Measurements from ENCODE around the gene PLEK. TPM values are rescaled to one million over a fixed set of nuclear protein-coding genes. Genes with fewer than 3 reads are reported as not detected.
A peak's percentile ranks its signal among the peaks of the same experiment; 100 is the strongest.

PLEK gene
- total and polyA plus RNA-seq, 2 donors (not counting 1 experiment from before 2014, with no cell fraction given) = 39.9 to 78.3 TPM

- no peak overlapping the region for H2AFZ ChIP-seq (ENCODE audit: insufficient read depth, low read depth, low read length, poor library complexity, severe bottlenecking)
- Mint-ChIP-seq H3K27me3 (no peaks in the 10 kb centered on the region), H3K9me3 (ENCODE audit: insufficient read depth) (no peaks in the 10 kb centered on the region), H3K4me3 (peak overlapping the region; percentile 66), H3K4me1 (peaks cover 87% of the 10 kb centered on the region), H3K27ac (peak overlapping the region; percentile 79)
- no peaks in the 10 kb centered on the region for H3K79me2 ChIP-seq (ENCODE audit: control insufficient read depth, insufficient read depth, low read length)
- peak overlapping the region in 1 of 5 experiments; percentile 4 for H3K4me3 ChIP-seq (ENCODE audit: control extremely low read depth in 1 of 5, extremely low read depth in 1 of 5, insufficient read depth in 1 of 5, low read depth in 2 of 5, low read length in 4 of 5)
- peak overlapping the region; percentile 30 for H3K9ac ChIP-seq (ENCODE audit: low read length)
- TF ChIP-seq CTCF (IDR thresholded peaks at IDR 0.05) (no peak), EZH2 (IDR thresholded peaks at IDR 0.05; ENCODE audit: borderline replicate concordance, insufficient read depth, low read depth, low read length, poor library complexity, severe bottlenecking) (no peak)
- no peaks in the 10 kb centered on the region for H4K20me1 ChIP-seq (ENCODE audit: control insufficient read depth, insufficient read depth, low read length, poor library complexity, severe bottlenecking)
- H3K4me1 ChIP-seq (ENCODE audit: control insufficient read depth in 2 of 2, insufficient read depth in 2 of 2, low read length in 2 of 2) = peaks cover 76 to 77% of the 10 kb centered on the region in 2 donors
- CTCF ChIA-PET = interaction anchor here (0.7 to 5.3 kb wide), 5 partner anchors 10 to 296 kb away, joined by 3 to 30 read pairs (median 4); no protein-coding TSS in a partner anchor
- POLR2A ChIA-PET = interaction anchor here (1.4 kb wide), 1 partner anchor 15 kb away, joined by 4 read pairs; no protein-coding TSS in a partner anchor
- peak overlapping the region; percentile 65 for H3K4me2 ChIP-seq (replicated peaks; ENCODE audit: low read depth, low read length, poor library complexity, severe bottlenecking)
- H3K36me3 ChIP-seq (replicated peaks in 1 of 2; ENCODE audit: control extremely low read depth in 1 of 2, control insufficient read depth in 1 of 2, extremely low read depth in 1 of 2, insufficient read depth in 2 of 2, low read length in 1 of 2) = no peaks in the 10 kb centered on the region
- H3K27ac ChIP-seq (ENCODE audit: low read length in 2 of 2) = peak overlapping the region in 1 of 2 donors; percentile 42
- no peaks in the 10 kb centered on the region for H3K9me3 ChIP-seq (ENCODE audit: control extremely low read depth in 1 of 3, control insufficient read depth in 2 of 3, insufficient read depth in 1 of 3, low read length in 2 of 3)
- no CpG with 5 or more reads among the region's 1 CpG for WGBS (ENCODE audit: insufficient coverage)
- peak; percentile 34 for DNase-seq
- H3K27me3 ChIP-seq (replicated peaks in 1 of 4; ENCODE audit: control extremely low read depth in 1 of 4, control insufficient read depth in 3 of 4, insufficient read depth in 4 of 4, low read length in 3 of 4) = no peaks in the 10 kb centered on the region
- intact Hi-C loops (cut with micrococcal nuclease) = no loop called here
- peak; percentile 67 for ATAC-seq (ENCODE audit: low read depth)
These were observed 52.8 kb downstream of the PLEK start for GRCh38 chr2:68417926-68418325.

GRCh38 chr2:68418419-68418818, 53.3 kb downstream of the PLEK start:
- TF ChIP-seq CTCF (IDR thresholded peaks at IDR 0.05) (no peak), EZH2 (IDR thresholded peaks at IDR 0.05; ENCODE audit: borderline replicate concordance, insufficient read depth, low read depth, low read length, poor library complexity, severe bottlenecking) (no peak)
- Mint-ChIP-seq H3K4me3 (peak overlapping the region; percentile 66), H3K4me1 (peaks cover 83% of the 10 kb centered on the region), H3K27me3 (no peaks in the 10 kb centered on the region), H3K27ac (peak overlapping the region; percentile 79), H3K9me3 (ENCODE audit: insufficient read depth) (no peaks in the 10 kb centered on the region)
- Histone ChIP-seq H3K9ac (ENCODE audit: low read length) (peak overlapping the region; percentile 30), H4K20me1 (ENCODE audit: control insufficient read depth, insufficient read depth, low read length, poor library complexity, severe bottlenecking) (no peaks in the 10 kb centered on the region), H3K4me3 (ENCODE audit: control extremely low read depth in 1 of 5, extremely low read depth in 1 of 5, insufficient read depth in 1 of 5, low read depth in 2 of 5, low read length in 4 of 5) (no peak overlapping the region), H3K4me1 (ENCODE audit: control insufficient read depth in 2 of 2, insufficient read depth in 2 of 2, low read length in 2 of 2) (peaks cover 76 to 77% of the 10 kb centered on the region in 2 donors), H3K27ac (ENCODE audit: low read length in 2 of 2) (peak overlapping the region; percentile 7 to 42), H3K36me3 (replicated peaks in 1 of 2; ENCODE audit: control extremely low read depth in 1 of 2, control insufficient read depth in 1 of 2, extremely low read depth in 1 of 2, insufficient read depth in 2 of 2, low read length in 1 of 2) (no peaks in the 10 kb centered on the region), H3K9me3 (ENCODE audit: control extremely low read depth in 1 of 3, control insufficient read depth in 2 of 3, insufficient read depth in 1 of 3, low read length in 2 of 3) (no peaks in the 10 kb centered on the region), H2AFZ (ENCODE audit: insufficient read depth, low read depth, low read length, poor library complexity, severe bottlenecking) (peak overlapping the region; percentile 2), H3K4me2 (replicated peaks; ENCODE audit: low read depth, low read length, poor library complexity, severe bottlenecking) (peak overlapping the region; percentile 65), H3K27me3 (replicated peaks in 1 of 4; ENCODE audit: control extremely low read depth in 1 of 4, control insufficient read depth in 3 of 4, insufficient read depth in 4 of 4, low read length in 3 of 4) (no peaks in the 10 kb centered on the region), H3K79me2 (ENCODE audit: control insufficient read depth, insufficient read depth, low read length) (no peaks in the 10 kb centered on the region)
- no CpG with 5 or more reads among the region's 1 CpG for WGBS (ENCODE audit: insufficient coverage)
- DNase-seq = no peak
- POLR2A ChIA-PET = no interaction called here
- no peak for ATAC-seq (ENCODE audit: low read depth)
- intact Hi-C loops (cut with micrococcal nuclease) = no loop called here
- CTCF ChIA-PET = interaction anchor here (0.7 to 5.3 kb wide), 4 partner anchors 14 to 296 kb away, joined by 3 to 30 read pairs (median 5); no protein-coding TSS in a partner anchor
